H9 (cell line): ENCODE results near the gene NALCN. TPM values are rescaled to one million over a fixed set of nuclear protein-coding genes. Genes with fewer than 3 reads are reported as not detected.

Experiments
- DNase-seq: peaks from one replicate; pipeline ENCODE4 v3.0.0-alpha.2; 2017
- H2AFZ ChIP-seq: one replicate; pipeline ENCODE4 v1.6.1; 2013; ENCODE audit warnings: mild to moderate bottlenecking, low read length, control low read depth, moderate library complexity
- H2AK5ac ChIP-seq: 2 replicates; pipeline ENCODE4 v1.6.1; 2013; ENCODE audit warnings: low read length, control low read depth, mixed read lengths; ENCODE audit not compliant: insufficient read length
- H2BK120ac ChIP-seq: one replicate; pipeline ENCODE4 v1.6.1; 2013; ENCODE audit warnings: low read depth, mild to moderate bottlenecking, low read length, control low read depth, inconsistent platforms; ENCODE audit not compliant: poor library complexity, severe bottlenecking
- H2BK12ac ChIP-seq: 2 replicates; pipeline ENCODE4 v1.6.1; 2013; ENCODE audit warnings: low read length, control low read depth, mixed read lengths, low read depth; ENCODE audit not compliant: insufficient read length
- H2BK15ac ChIP-seq: 2 replicates; pipeline ENCODE4 v1.6.1; 2013; ENCODE audit warnings: low read depth, low read length, control low read depth
- H2BK20ac ChIP-seq: one replicate; pipeline ENCODE4 v1.6.1; 2013; ENCODE audit warnings: low read depth, mild to moderate bottlenecking, low read length, control low read depth, inconsistent platforms; ENCODE audit not compliant: poor library complexity, severe bottlenecking
- H2BK5ac ChIP-seq: 2 replicates; pipeline ENCODE4 v1.6.1; 2013; ENCODE audit warnings: low read length, control low read depth, mixed read lengths; ENCODE audit not compliant: insufficient read length
- H3K14ac ChIP-seq: 2 replicates; pipeline ENCODE4 v1.6.1; 2013; ENCODE audit warnings: low read length, control low read depth; ENCODE audit not compliant: insufficient read depth
- H3K18ac ChIP-seq: 2 replicates; pipeline ENCODE4 v1.6.1; 2013; ENCODE audit warnings: low read depth, mild to moderate bottlenecking, mixed read lengths, low read length, control low read depth; ENCODE audit not compliant: insufficient read length
- H3K23ac ChIP-seq: 2 replicates; pipeline ENCODE4 v1.6.1; 2013; ENCODE audit warnings: low read length, control low read depth, mixed read lengths, low read depth; ENCODE audit not compliant: insufficient read length
- H3K23me2 ChIP-seq: 2 replicates; pipeline ENCODE4 v1.6.1; 2013; ENCODE audit warnings: low read depth, mild to moderate bottlenecking, mixed read lengths, low read length, control low read depth; ENCODE audit not compliant: insufficient read length, poor library complexity, severe bottlenecking
- H3K27ac ChIP-seq: 2 replicates; pipeline ENCODE4 v1.5.1; 2013; ENCODE audit warnings: low read length, control low read depth, mixed read lengths, low read depth; ENCODE audit not compliant: insufficient read length
- H3K27me3 ChIP-seq: 2 replicates; pipeline ENCODE4 v1.6.1; 2013; ENCODE audit warnings: low read length, control low read depth, inconsistent platforms; ENCODE audit not compliant: insufficient read depth
- H3K4ac ChIP-seq: 2 replicates; pipeline ENCODE4 v1.6.1; 2013; ENCODE audit warnings: low read depth, mild to moderate bottlenecking, control low read depth, inconsistent platforms, low read length, moderate library complexity
- H3K4me1 ChIP-seq: 2 replicates; pipeline ENCODE4 v1.6.1; 2013; ENCODE audit warnings: low read length, control low read depth, inconsistent platforms; ENCODE audit not compliant: insufficient read depth
- H3K4me2 ChIP-seq: 2 replicates; pipeline ENCODE4 v1.6.1; 2013; ENCODE audit warnings: low read length, control low read depth, mixed read lengths; ENCODE audit not compliant: insufficient read length, insufficient read depth
- H3K56ac ChIP-seq: 2 replicates; pipeline ENCODE4 v1.6.1; 2013; ENCODE audit warnings: low read depth, mild to moderate bottlenecking, mixed read lengths, low read length, control low read depth; ENCODE audit not compliant: insufficient read length
- H3K79me1 ChIP-seq: 2 replicates; pipeline ENCODE4 v1.6.1; 2013; ENCODE audit warnings: low read depth, mild to moderate bottlenecking, moderate library complexity, low read length, control low read depth, inconsistent platforms; ENCODE audit not compliant: insufficient read depth, poor library complexity, severe bottlenecking
- H3K79me2 ChIP-seq: 2 replicates; pipeline ENCODE4 v1.6.1; 2013; ENCODE audit warnings: low read length, control low read depth, inconsistent platforms; ENCODE audit not compliant: insufficient read depth
- H3K9ac ChIP-seq: 2 replicates; pipeline ENCODE4 v1.6.1; 2013; ENCODE audit warnings: low read length, control low read depth, mixed read lengths; ENCODE audit not compliant: insufficient read length; ENCODE audit errors: extremely low read depth
- H3K9me3 ChIP-seq: one replicate; pipeline ENCODE4 v1.6.1; 2013; ENCODE audit warnings: low read depth, low read length, inconsistent platforms; ENCODE audit not compliant: control insufficient read depth
- H3T11ph ChIP-seq: one replicate; pipeline ENCODE4 v1.6.1; 2013; ENCODE audit warnings: mild to moderate bottlenecking, low read length, control low read depth, inconsistent platforms
- H4K20me1 ChIP-seq: one replicate; pipeline ENCODE4 v1.6.1; 2013; ENCODE audit not compliant: control insufficient read depth, insufficient read length, insufficient read depth
- H4K5ac ChIP-seq: 2 replicates; pipeline ENCODE4 v1.6.1; 2013; ENCODE audit warnings: low read depth, mild to moderate bottlenecking, mixed read lengths, low read length, control low read depth; ENCODE audit not compliant: insufficient read length
- H4K8ac ChIP-seq: replicated peaks from 2 replicates; pipeline ENCODE4 v1.6.1; 2013; ENCODE audit warnings: low read length, control low read depth, mixed read lengths, low read depth; ENCODE audit not compliant: insufficient read length
- H4K91ac ChIP-seq: 2 replicates; pipeline ENCODE4 v1.6.1; 2013; ENCODE audit warnings: low read depth, mild to moderate bottlenecking, moderate library complexity, mixed read lengths, low read length, control low read depth; ENCODE audit not compliant: insufficient read length
- H3K27ac Mint-ChIP-seq, 3 experiments: 2 replicates in 2 of 3; 3 replicates in 1 of 3; pipeline ENCODE4 v1.8.0; 2020 to 2021; ENCODE audit warnings: mixed read lengths in 3 of 3, mild to moderate bottlenecking in 1 of 3, moderate library complexity in 1 of 3
- H3K27me3 Mint-ChIP-seq: 2 replicates; pipeline ENCODE4 v1.8.0; 2021; ENCODE audit warnings: low read depth, mild to moderate bottlenecking, moderate library complexity, mixed read lengths
- H3K36me3 Mint-ChIP-seq, 3 experiments: 2 replicates in 2 of 3; 3 replicates in 1 of 3; pipeline ENCODE4 v1.8.0; 2020 to 2021; ENCODE audit warnings: low read depth in 3 of 3, mixed read lengths in 3 of 3; ENCODE audit not compliant: insufficient read depth in 1 of 3
- H3K4me1 Mint-ChIP-seq, 2 experiments: 2 replicates each; pipeline ENCODE4 v1.8.0; 2020; ENCODE audit warnings: mixed read lengths in 2 of 2
- H3K4me3 Mint-ChIP-seq, 2 experiments: 2 replicates in 1 of 2; 3 replicates in 1 of 2; pipeline ENCODE4 v1.8.0; 2020 to 2021; ENCODE audit warnings: mild to moderate bottlenecking in 2 of 2, mixed read lengths in 2 of 2, moderate library complexity in 1 of 2
- H3K9me3 Mint-ChIP-seq, 2 experiments: 2 replicates in 1 of 2; 3 replicates in 1 of 2; pipeline ENCODE4 v1.8.0; 2020; ENCODE audit warnings: mild to moderate bottlenecking in 2 of 2, mixed read lengths in 2 of 2, moderate library complexity in 1 of 2
- CTCF ChIP-seq: fragments of 200-600 bp; sonication (generic); conservative IDR thresholded peaks from 3 replicates; pipeline ENCODE4 v1.8.0; 2021; ENCODE audit warnings: antibody characterized with exemption, mild to moderate bottlenecking
- WGBS: extraction: QIAGEN DNeasy Blood & Tissue Kit; methylation state at CpG from one replicate; pipeline ENCODE4 v1.1.7; 2013; ENCODE audit warnings: missing lambda C conversion rate, low lambda C conversion rate, mixed read lengths; ENCODE audit not compliant: insufficient read length; ENCODE audit errors: extremely low coverage; 5-methylcytosine and 5-hydroxymethylcytosine counted together
- total RNA-seq: library from RNA; stranded (reverse); gene quantifications from 2 replicates; pipeline ENCODE4 v1.2.1, GENCODE V29; 2021

Gene NALCN
- total RNA-seq, 1 experiment from 2014 or later: 0.09 TPM

- H3K36me3 Mint-ChIP-seq: no peaks in the 10 kb centered on the region
- H3K4me3 Mint-ChIP-seq: no peak overlapping the region
- DNase-seq: no peak
- no peak for TF ChIP-seq CTCF
- H3K27me3 ChIP-seq: no peaks in the 10 kb centered on the region
- no peak overlapping the region for H2BK5ac ChIP-seq
- no peaks in the 10 kb centered on the region for H3K79me1 ChIP-seq
- no CpG with 5 or more reads among the region's 6 CpGs for WGBS
- H2BK12ac ChIP-seq: no peak overlapping the region
- no peak overlapping the region for H2AK5ac ChIP-seq
- H3K79me2 ChIP-seq: no peaks in the 10 kb centered on the region
- H3K18ac ChIP-seq: no peak overlapping the region
- no peak overlapping the region for H3K23ac ChIP-seq
- no peak overlapping the region for H3K27ac ChIP-seq
- H3K14ac ChIP-seq: no peak overlapping the region
- H2BK120ac ChIP-seq: no peak overlapping the region
- H3K4me1 Mint-ChIP-seq: peaks cover 3 to 4% of the 10 kb centered on the region in 2 experiments; a peak in 3 of 4 replicates
- H3T11ph ChIP-seq: no peak overlapping the region
- H2BK15ac ChIP-seq: no peak overlapping the region
- no peak overlapping the region for H3K27ac Mint-ChIP-seq
- no peaks in the 10 kb centered on the region for H4K20me1 ChIP-seq
- no peaks in the 10 kb centered on the region for H3K9me3 Mint-ChIP-seq
- H3K23me2 ChIP-seq: peaks cover 2% of the 10 kb centered on the region
- H3K4me2 ChIP-seq: no peak overlapping the region
- no peak overlapping the region for H3K9ac ChIP-seq
- no peak overlapping the region for H2BK20ac ChIP-seq
- no peak overlapping the region for H2AFZ ChIP-seq
- H4K8ac ChIP-seq: no peak overlapping the region
- no peak overlapping the region for H4K91ac ChIP-seq
- H3K4ac ChIP-seq: no peak overlapping the region
- peaks cover 1% of the 10 kb centered on the region; the same call in 1 of the 2 replicates for H3K27me3 Mint-ChIP-seq
- H3K9me3 ChIP-seq: no peaks in the 10 kb centered on the region
- no peak overlapping the region for H4K5ac ChIP-seq
- no peak overlapping the region for H3K56ac ChIP-seq
- H3K4me1 ChIP-seq: no peaks in the 10 kb centered on the region
These were observed 390.0 kb downstream of the NALCN start for GRCh38 chr13:101026328-101026727.
